GM12801 (cell line): ENCODE results near the gene MYLK4.

Experiments used
- CTCF ChIP-seq: IDR thresholded peaks from one replicate; pipeline ENCODE4 v1.5.1; 2011; ENCODE audit warnings: control low read depth; ENCODE audit not compliant: insufficient read length; ENCODE audit errors: extremely low read depth

Gene MYLK4

GRCh38 chr6:2750832-2751231 lies at the start of gene MYLK4:
MYLK4 (minus strand) TSS chr6:2750922; CDS start chr6:2749294, 1,628 bp downstream.
- no peak for TF ChIP-seq CTCF

- no peak for TF ChIP-seq CTCF
Observed at GRCh38 chr6:2799936-2800527, 49.3 kb upstream of the MYLK4 start.

- TF ChIP-seq CTCF, result no peak
Observed at GRCh38 chr6:2798586-2799134, 47.9 kb upstream of the MYLK4 start.

- TF ChIP-seq CTCF, result no peak
Observed at GRCh38 chr6:2797564-2798031, 46.9 kb upstream of the MYLK4 start.

GRCh38 chr6:2796861-2797260 lies 46.1 kb upstream of the MYLK4 start:
- no peak for TF ChIP-seq CTCF

GRCh38 chr6:2795956-2796355 lies 45.2 kb upstream of the MYLK4 start:
- no peak for TF ChIP-seq CTCF

GRCh38 chr6:2795162-2795561 lies 44.4 kb upstream of the MYLK4 start:
- no peak for TF ChIP-seq CTCF
